ENCODE data around the gene CKS1B.

- peak; percentile 71 for TF ChIP-seq CTCF (IDR thresholded peaks at IDR 0.05)
- TF ChIP-seq EZH2 (IDR thresholded peaks at IDR 0.05; ENCODE audit: borderline replicate concordance, insufficient read depth, low read depth, low read length, poor library complexity, severe bottlenecking) = no peak
Observed at GRCh38 chr1:154943649-154944400, 30.7 kb upstream of the CKS1B start.

Data from B cell (primary cell).